CD14-positive monocyte (primary cell): Measurements from ENCODE around the gene ING2. TPM values are rescaled to one million over a fixed set of nuclear protein-coding genes. Genes with fewer than 3 reads are reported as not detected.

ENCODE experiments used
- DNase-seq, 3 donors: peaks; one replicate each; pipeline ENCODE4 v3.0.0-alpha.2; 2011 to 2022
- H2AFZ ChIP-seq: 2 replicates; pipeline ENCODE4 v1.6.0; 2012; ENCODE audit warnings: mild to moderate bottlenecking, low read depth, low read length, inconsistent platforms; ENCODE audit not compliant: insufficient read depth, poor library complexity, severe bottlenecking
- H3K27ac ChIP-seq, 2 donors: 1 replicate in 1 of 2; 2 replicates in 1 of 2; pipeline ENCODE4 v1.5.1; 2012 to 2013; ENCODE audit warnings: low read length in 2 of 2, control low read depth in 1 of 2, inconsistent platforms in 1 of 2, low read depth in 1 of 2, mild to moderate bottlenecking in 1 of 2
- H3K27me3 ChIP-seq, 2 donors: one replicate each; pipeline versions ENCODE4 v1.6.0 to v1.6.1; 2011 to 2013; ENCODE audit warnings: low read length in 2 of 2; ENCODE audit not compliant: control insufficient read depth in 2 of 2, insufficient read depth in 2 of 2
- H3K36me3 ChIP-seq, 2 donors: replicated peaks in 1 of 2; 1 replicate in 1 of 2; 2 replicates in 1 of 2; pipeline versions ENCODE4 v1.5.1 to v1.6.1; 2012 to 2013; ENCODE audit warnings: low read length in 2 of 2, control low read depth in 1 of 2, inconsistent platforms in 1 of 2, mild to moderate bottlenecking in 1 of 2; ENCODE audit not compliant: insufficient read depth in 2 of 2, control insufficient read depth in 1 of 2
- H3K4me1 ChIP-seq, 2 donors: 1 replicate in 1 of 2; 2 replicates in 1 of 2; pipeline versions ENCODE4 v1.5.1 to v1.6.1; 2012 to 2013; ENCODE audit warnings: low read length in 2 of 2, control low read depth in 1 of 2, inconsistent platforms in 1 of 2, mild to moderate bottlenecking in 1 of 2, moderate library complexity in 1 of 2; ENCODE audit not compliant: insufficient read depth in 2 of 2, control insufficient read depth in 1 of 2
- H3K4me2 ChIP-seq: replicated peaks from 2 replicates; pipeline ENCODE3; 2012; ENCODE audit warnings: low read length, moderate library complexity, mild to moderate bottlenecking; ENCODE audit not compliant: poor library complexity, severe bottlenecking; ENCODE audit errors: extremely low read depth
- H3K4me3 ChIP-seq, 3 experiments: fragments of 200-600 bp in 1 of 3; sonication (generic) in 1 of 3; replicated peaks in 1 of 3; 1 replicate in 2 of 3; 2 replicates in 1 of 3; pipeline ENCODE4 v1.5.1; 2011 to 2013; ENCODE audit warnings: low read length in 3 of 3, mild to moderate bottlenecking in 3 of 3, control low read depth in 2 of 3, low read depth in 2 of 3, inconsistent platforms in 1 of 3, moderate library complexity in 1 of 3
- H3K79me2 ChIP-seq: 2 replicates; pipeline ENCODE4 v1.6.0; 2012; ENCODE audit warnings: mild to moderate bottlenecking, control low read depth, inconsistent platforms, low read length, moderate library complexity; ENCODE audit not compliant: insufficient read depth
- H3K9ac ChIP-seq: 2 replicates; pipeline ENCODE4 v1.6.0; 2017; ENCODE audit warnings: low read length, mild to moderate bottlenecking; ENCODE audit not compliant: insufficient read depth, poor library complexity, severe bottlenecking
- H3K9me3 ChIP-seq, 2 donors: replicated peaks in 1 of 2; 1 replicate in 1 of 2; 2 replicates in 1 of 2; pipeline versions ENCODE4 v1.5.1 to v1.6.1; 2012 to 2013; ENCODE audit warnings: low read length in 2 of 2, control low read depth in 1 of 2; ENCODE audit not compliant: control insufficient read depth in 1 of 2, insufficient read depth in 1 of 2
- H4K20me1 ChIP-seq: 2 replicates; pipeline ENCODE4 v1.6.0; 2012; ENCODE audit warnings: mild to moderate bottlenecking, low read length, control low read depth, moderate library complexity; ENCODE audit not compliant: insufficient read depth
- H3K27ac Mint-ChIP-seq, 7 donors: one replicate each; pipeline ENCODE4 v1.8.0; 2020; ENCODE audit warnings: mild to moderate bottlenecking in 7 of 7, mixed read lengths in 7 of 7, moderate library complexity in 6 of 7, inconsistent platforms in 2 of 7
- H3K27me3 Mint-ChIP-seq, 3 donors: one replicate each; pipeline ENCODE4 v1.8.0; 2021 to 2022; ENCODE audit warnings: low read depth in 3 of 3, mild to moderate bottlenecking in 3 of 3, mixed read lengths in 3 of 3, moderate library complexity in 3 of 3, inconsistent platforms in 1 of 3
- H3K36me3 Mint-ChIP-seq, 2 donors: one replicate each; pipeline ENCODE4 v1.8.0; 2020; ENCODE audit warnings: mixed read lengths in 2 of 2, inconsistent platforms in 1 of 2, mild to moderate bottlenecking in 1 of 2
- H3K4me1 Mint-ChIP-seq: one replicate; pipeline ENCODE4 v1.8.0; 2020; ENCODE audit warnings: mild to moderate bottlenecking, mixed read lengths
- H3K4me3 Mint-ChIP-seq, 2 donors: one replicate each; pipeline ENCODE4 v1.8.0; 2020; ENCODE audit warnings: mild to moderate bottlenecking in 2 of 2, mixed read lengths in 2 of 2, moderate library complexity in 1 of 2
- H3K9me3 Mint-ChIP-seq, 7 donors: one replicate each; pipeline ENCODE4 v1.8.0; 2020 to 2022; ENCODE audit warnings: mixed read lengths in 7 of 7, mild to moderate bottlenecking in 6 of 7, moderate library complexity in 6 of 7, inconsistent platforms in 2 of 7
- CTCF ChIP-seq: fragments of 200-600 bp; IDR thresholded peaks from one replicate; pipeline ENCODE4 v1.8.0; 2022; ENCODE audit warnings: antibody characterized with exemption, mild to moderate bottlenecking
- WGBS: methylation state at CpG from one replicate; pipeline ENCODE4 v1.1.5; 2013; ENCODE audit warnings: missing lambda C conversion rate; ENCODE audit not compliant: insufficient coverage; 5-methylcytosine and 5-hydroxymethylcytosine counted together
- intact Hi-C, 2 donors: fragments of 100-400 bp; cut with micrococcal nuclease; formaldehyde crosslinking; loops; one replicate each; pipeline versions ENCODE4 v1.15.0 to v1.15.1; 2023
- polyA plus RNA-seq, 3 donors: library from polyadenylated mRNA; depleted of rRNA in 1 of 3; unstranded in 2 of 3; stranded (reverse) in 1 of 3; fragments of 300-500 nt in 2 of 3; fragments of >200 nt in 1 of 3; fragmentation: Illumina TruSeq in 2 of 3; gene quantifications; 1 replicate in 2 of 3; 2 replicates in 1 of 3; pipeline ENCODE4 v1.2.3, GENCODE V29; 2012 to 2021

Gene ING2
- polyA plus RNA-seq, 3 donors = 6.6 to 12.2 (median 10.5) TPM

- Mint-ChIP-seq H3K4me3 (no peak overlapping the region), H3K9me3 (peaks cover 6 to 19% (median 14%) of the 10 kb centered on the region in 7 donors), H3K27me3 (peaks cover 0 to 16% (median 4%) of the 10 kb centered on the region in 3 donors), H3K27ac (no peak overlapping the region), H3K4me1 (no peaks in the 10 kb centered on the region), H3K36me3 (no peaks in the 10 kb centered on the region)
- Histone ChIP-seq H3K36me3 (no peaks in the 10 kb centered on the region), H3K27me3 (no peaks in the 10 kb centered on the region), H3K27ac (no peak overlapping the region), H3K79me2 (no peaks in the 10 kb centered on the region), H3K4me2 (no peak overlapping the region), H3K9ac (no peak overlapping the region), H3K4me3 (no peak overlapping the region), H2AFZ (no peak overlapping the region), H3K9me3 (peaks cover 0 to 4% of the 10 kb centered on the region in 2 donors), H4K20me1 (no peaks in the 10 kb centered on the region), H3K4me1 (no peaks in the 10 kb centered on the region)
- intact Hi-C loops = no loop called here
- 89% methylated on average over 3 of the region's 3 CpGs for WGBS
- no peak for TF ChIP-seq CTCF
- DNase-seq = no peak
Observed at GRCh38 chr4:183541752-183542040, 36.8 kb downstream of the ING2 start.

- H4K20me1 ChIP-seq = no peaks in the 10 kb centered on the region
- Mint-ChIP-seq H3K9me3 (peaks cover 6 to 19% (median 14%) of the 10 kb centered on the region in 7 donors), H3K27ac (no peak overlapping the region), H3K36me3 (no peaks in the 10 kb centered on the region), H3K27me3 (peaks cover 0 to 16% (median 2%) of the 10 kb centered on the region in 3 donors), H3K4me3 (no peak overlapping the region), H3K4me1 (no peaks in the 10 kb centered on the region)
- TF ChIP-seq CTCF = no peak
- intact Hi-C loops = no loop called here
- no peak overlapping the region for H3K9ac ChIP-seq
- H3K27me3 ChIP-seq = no peaks in the 10 kb centered on the region
- peaks cover 0 to 4% of the 10 kb centered on the region in 2 donors for H3K9me3 ChIP-seq
- no peak for DNase-seq
- no peaks in the 10 kb centered on the region for H3K79me2 ChIP-seq
- H3K27ac ChIP-seq = no peak overlapping the region
- WGBS = 92% methylated on average over 2 of the region's 2 CpGs
- no peaks in the 10 kb centered on the region for H3K4me1 ChIP-seq
- no peak overlapping the region for H3K4me3 ChIP-seq
- no peaks in the 10 kb centered on the region for H3K36me3 ChIP-seq
- H3K4me2 ChIP-seq = no peak overlapping the region
- no peak overlapping the region for H2AFZ ChIP-seq
Observed at GRCh38 chr4:183543435-183543834, 38.6 kb downstream of the ING2 start.
